SU-DHL-6 (cell line): ENCODE data around the gene PRKCE.

ENCODE experiments used
- CTCF ChIP-seq: fragments of 200-600 bp; sonication (generic); IDR thresholded peaks from one replicate; pipeline ENCODE4 v1.5.1; 2017; ENCODE audit warnings: antibody characterized with exemption, mild to moderate bottlenecking, low read length, moderate library complexity; ENCODE audit not compliant: insufficient read depth, poor library complexity, severe bottlenecking
- EZH2phosphoT487 ChIP-seq: fragments of 200-600 bp; sonication (generic), shearing (Covaris generic); conservative IDR thresholded peaks from 2 replicates; pipeline ENCODE4 v1.6.1; 2018; ENCODE audit warnings: mild to moderate bottlenecking, antibody characterized with exemption, low read length, moderate library complexity, mixed read lengths

DNA sequence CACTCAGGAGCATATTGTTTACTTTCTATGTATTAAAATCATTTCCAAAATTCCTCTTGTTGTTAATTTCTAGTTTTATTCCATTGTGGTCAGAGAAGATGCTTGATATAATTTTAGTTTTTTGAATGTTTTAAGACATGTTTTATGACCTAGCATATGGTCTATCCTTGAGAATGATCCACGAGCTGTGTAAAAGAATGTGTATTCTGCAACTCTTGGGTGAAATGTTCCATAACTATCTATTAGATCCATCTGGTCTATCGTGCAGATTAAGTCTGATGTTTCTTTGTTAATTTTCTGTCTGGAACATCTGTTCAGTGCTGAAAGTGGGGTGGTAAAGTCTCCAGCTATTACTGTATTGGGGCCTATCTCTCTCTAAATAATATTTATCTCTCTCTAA is 562.4 kb downstream of the PRKCE start:
- TF ChIP-seq CTCF (no peak), EZH2phosphoT487 (no peak)
